ENCODE results near the gene SORL1.

- TF ChIP-seq BHLHE40 (IDR thresholded peaks at IDR 0.05; ENCODE audit: borderline replicate concordance), result no peak
- no peak for TF ChIP-seq SP1 (IDR thresholded peaks at IDR 0.05)
- no peak for TF ChIP-seq SUZ12 (IDR thresholded peaks at IDR 0.05)
- no peak for TF ChIP-seq NFRKB (IDR thresholded peaks at IDR 0.05)
- TF ChIP-seq FOXK2 (IDR thresholded peaks at IDR 0.05), result no peak
- no peak for TF ChIP-seq ARNT (IDR thresholded peaks at IDR 0.05)
- no peak for TF ChIP-seq HDGF (IDR thresholded peaks at IDR 0.05; ENCODE audit: borderline replicate concordance)
- TF ChIP-seq FOXM1 (IDR thresholded peaks at IDR 0.05; ENCODE audit: borderline replicate concordance), result no peak
- no peak for TF ChIP-seq ELF4 (IDR thresholded peaks at IDR 0.05)
- TF ChIP-seq TARDBP (IDR thresholded peaks at IDR 0.05), result no peak
Measured at GRCh38 chr11:121543836-121544380, 91.8 kb downstream of the SORL1 start.
